Activated CD4-positive, alpha-beta T cell treated with anti-CD3 and anti-CD28 coated beads for 24 hours (primary cell): ENCODE results near the gene PRR15L.
A peak's percentile ranks its signal among the peaks of the same experiment; 100 is the strongest.

Experiments
- DNase-seq, 2 donors: peaks; one replicate each; pipeline ENCODE4 v3.0.0-alpha.2; 2020; ENCODE audit warnings: low read depth in 2 of 2

The PRR15L gene

DNA sequence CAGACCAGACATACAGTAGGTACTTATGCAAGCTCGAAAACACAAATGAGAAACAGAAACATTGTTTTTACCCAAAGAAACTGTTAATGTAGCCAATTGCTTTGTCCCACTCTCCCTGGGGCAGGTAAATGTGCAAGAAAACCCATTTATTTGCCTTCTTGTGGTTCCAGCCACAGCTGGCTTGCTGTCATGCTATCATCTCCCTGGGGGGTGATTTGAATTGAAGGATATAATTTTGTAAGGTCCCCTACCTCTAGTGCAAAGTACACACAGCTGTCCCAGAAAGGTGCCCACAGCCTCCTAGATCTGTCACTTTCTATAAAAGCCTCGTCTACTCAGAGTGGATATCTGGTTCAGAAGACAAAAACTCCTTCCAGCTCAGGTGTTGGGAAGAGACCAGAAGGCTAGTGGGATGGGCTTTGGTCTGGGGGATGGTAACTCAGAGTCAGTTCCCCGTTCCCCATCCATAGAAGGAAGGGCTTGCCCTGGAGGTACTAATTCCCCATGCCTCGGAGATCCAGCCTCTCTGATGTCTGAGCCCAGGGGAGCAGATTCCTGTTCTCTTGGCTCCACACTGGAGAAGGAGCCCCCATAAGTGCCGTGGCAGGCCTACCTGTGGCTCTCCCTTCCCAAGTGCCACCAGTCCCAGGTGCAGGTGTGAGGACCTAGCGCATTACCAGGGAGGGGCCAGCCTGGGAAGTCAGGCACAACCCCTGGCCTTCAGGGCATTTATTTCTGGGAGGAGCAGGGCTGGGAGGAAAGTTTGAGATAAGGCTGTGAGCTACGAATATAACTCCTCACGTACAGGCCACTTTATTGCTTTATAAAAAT is 2.4 kb upstream of the PRR15L start:
- DNase-seq, result no peak

DNA sequence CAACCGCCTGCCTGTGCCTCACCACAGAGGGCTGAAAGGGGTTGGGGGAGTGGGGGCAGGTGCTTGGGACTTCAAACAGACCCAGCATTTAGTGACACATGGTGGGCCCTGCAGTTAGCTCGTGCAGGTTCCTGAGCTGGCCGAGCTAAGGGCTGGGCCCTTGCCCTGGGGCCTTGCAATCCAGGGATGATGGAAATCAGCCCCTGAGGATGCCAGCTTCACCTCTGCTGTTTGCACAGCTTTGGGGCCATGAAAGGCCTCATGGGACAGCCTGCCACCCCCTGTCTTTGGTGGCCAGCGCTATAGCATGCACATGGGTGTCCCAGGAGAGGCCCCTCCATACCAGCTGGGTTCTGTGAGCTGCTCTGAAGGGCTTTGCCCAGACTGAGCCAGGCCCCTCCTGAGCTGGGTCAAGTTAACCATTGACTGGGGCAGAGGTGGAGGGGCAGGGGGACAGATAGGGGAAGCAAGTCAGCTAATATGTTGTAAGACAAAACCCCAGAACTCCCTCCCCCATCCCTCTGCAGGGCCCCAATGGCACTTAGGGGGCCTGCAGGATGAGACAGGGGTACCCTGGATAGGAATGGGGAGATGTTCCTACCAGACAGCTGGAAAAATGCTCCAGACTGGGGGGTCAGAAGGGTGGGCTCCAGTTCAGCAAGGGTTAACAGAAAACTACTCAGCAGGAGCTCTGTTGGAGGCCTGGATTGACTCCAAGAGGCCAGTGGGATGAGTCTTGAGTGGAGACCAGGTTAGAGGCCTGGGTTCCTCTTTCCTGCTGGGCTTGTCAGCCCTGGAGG is 692 bp downstream of the PRR15L start:
- no peak for DNase-seq

GRCh38 chr17:47955497-47956461 is 1.9 kb downstream of the PRR15L start:
- no peak for DNase-seq

- no peak for DNase-seq
These were observed 3.8 kb downstream of the PRR15L start for GRCh38 chr17:47953909-47954308.

DNA sequence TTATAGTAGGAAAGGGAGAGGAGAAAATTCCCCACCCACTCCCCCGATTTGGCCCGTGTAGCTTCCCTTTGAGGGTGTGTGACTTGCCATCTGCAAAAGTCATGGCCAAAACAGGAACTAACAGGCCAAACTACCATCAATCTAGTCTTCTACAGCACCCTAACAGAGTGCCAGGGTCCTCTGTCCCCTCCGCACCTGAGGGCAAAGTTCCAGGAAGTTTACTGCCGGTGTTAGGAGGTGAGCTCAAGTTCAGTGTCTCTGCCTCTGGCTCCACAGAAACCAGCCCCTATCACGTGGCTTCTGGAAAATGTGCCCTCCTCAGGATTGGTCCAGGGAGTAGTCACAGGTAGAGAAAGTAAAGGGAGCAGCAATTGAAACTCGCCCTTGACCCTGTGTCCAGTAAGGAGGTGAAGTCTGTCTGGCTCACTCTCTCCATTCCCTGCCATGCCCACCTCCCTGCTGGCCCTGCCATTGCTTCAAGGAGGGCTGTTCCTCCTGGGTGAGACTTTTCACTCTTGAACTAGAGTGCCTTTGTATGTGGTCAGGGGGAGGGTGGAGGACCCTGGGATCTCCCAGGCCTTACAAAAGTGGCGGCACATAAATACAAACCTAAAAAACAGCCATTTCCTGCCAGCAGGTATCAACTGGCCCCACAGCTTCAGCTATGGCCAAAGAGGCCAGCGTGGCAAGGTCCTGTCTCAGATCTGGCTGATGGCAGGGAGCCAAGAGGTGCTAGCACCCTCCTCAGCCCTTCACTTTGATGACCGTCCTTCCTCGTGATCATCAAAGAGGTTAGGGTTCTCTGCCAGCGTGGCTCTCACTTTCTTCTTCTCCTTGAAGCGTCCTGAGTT is 5.3 kb downstream of the PRR15L start:
- DNase-seq, result no peak

GRCh38 chr17:47950448-47950847 is 7.2 kb downstream of the PRR15L start:
- DNase-seq, result no peak

- no peak for DNase-seq
These were observed 7.7 kb downstream of the PRR15L start for GRCh38 chr17:47949946-47950345.

DNA sequence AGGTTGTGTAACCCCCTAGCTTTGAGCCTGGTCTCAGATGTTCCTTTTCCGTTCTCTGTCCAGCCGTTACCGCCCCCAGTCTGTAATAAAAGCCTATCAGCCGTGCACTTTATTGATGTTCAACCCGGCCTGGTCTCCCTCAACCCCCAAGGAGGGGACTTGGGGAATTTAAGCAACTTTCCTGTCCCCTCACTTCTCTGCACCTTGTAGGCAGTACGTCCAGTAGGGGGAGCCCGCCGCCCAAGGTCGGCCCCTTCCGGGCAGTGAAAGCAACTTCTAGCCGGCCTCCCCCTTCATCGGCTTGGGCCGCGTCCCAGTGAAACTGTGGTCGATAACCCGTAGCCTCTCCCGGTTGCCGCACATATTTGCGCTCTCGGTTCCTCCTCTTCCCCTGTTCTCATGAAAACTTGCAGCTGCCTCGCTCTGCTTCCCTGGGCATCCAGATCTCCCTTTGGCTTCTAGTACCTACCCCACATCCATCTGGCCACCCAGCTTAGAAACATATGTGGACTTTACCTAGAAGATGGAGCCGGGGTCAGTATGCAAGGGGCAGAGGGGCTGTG is 8.4 kb downstream of the PRR15L start:
- peak; percentile 74 to 83 for DNase-seq

DNA sequence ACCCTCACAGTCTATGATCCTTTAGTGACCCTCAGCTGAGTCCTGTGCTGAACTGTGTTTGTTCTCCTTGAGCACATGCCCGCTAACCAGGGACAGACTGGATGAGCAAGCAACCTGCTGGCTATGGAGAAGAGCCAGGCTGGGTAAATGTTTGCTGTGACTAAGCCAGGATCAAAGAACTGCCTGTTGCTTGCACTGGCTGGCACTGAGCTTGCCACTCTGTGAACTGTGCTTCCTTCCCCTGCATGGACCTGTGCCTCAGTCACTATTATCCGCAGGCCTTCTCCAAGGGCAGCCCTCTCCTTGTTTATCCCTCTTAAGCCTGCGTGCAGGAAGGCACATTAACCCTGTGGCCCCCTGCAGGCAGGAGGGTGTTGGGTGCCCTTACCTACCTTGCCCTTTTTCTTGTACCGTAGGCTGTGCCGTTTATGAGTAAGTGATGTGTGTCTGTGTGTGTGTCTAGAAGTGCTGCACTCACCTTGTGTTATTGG is 8.9 kb downstream of the PRR15L start:
- no peak for DNase-seq

DNA sequence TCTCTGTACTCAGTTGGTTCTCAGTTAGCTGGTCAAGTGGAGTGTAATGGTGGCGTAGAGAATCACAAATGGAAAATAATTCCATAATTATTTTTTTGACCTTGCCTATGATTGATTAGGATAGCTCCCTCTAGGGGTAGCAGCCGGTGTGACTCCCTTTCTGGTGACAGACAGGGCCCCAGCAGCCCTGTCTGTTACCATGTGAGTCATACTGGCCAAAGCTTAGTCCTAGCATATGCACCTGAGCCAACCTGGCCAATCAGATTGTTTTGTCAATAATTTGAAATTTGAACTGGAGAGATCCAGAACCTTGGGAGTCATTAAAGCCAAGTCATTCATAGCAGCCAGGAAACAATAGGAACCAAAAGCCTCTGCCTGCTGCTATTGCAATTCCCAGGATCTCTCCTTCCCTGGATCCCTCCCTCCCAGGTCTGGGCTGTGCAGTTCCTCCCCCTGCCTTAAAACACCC is 10.7 kb downstream of the PRR15L start:
- peak; percentile 68 to 79 for DNase-seq

DNA sequence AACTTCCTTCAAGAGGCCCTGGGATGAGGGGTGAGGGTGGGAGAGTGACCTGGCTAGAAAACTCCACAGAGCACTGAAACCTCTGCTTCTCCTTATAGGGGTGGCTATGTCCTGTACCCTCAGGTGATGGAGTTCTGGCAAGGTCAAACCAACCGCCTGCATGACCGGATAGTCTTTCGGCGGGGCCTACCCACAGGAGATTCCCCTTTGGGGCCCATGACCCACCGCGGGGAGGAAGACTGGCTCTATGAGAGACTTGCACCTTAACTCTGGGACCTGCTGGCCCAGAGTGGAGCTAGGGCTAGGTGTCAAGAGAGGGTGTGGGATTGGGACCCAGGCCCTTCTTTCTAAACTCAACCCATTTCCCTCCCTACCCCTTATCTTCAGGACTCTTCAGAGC is 11.2 kb downstream of the PRR15L start:
- no peak for DNase-seq

DNA sequence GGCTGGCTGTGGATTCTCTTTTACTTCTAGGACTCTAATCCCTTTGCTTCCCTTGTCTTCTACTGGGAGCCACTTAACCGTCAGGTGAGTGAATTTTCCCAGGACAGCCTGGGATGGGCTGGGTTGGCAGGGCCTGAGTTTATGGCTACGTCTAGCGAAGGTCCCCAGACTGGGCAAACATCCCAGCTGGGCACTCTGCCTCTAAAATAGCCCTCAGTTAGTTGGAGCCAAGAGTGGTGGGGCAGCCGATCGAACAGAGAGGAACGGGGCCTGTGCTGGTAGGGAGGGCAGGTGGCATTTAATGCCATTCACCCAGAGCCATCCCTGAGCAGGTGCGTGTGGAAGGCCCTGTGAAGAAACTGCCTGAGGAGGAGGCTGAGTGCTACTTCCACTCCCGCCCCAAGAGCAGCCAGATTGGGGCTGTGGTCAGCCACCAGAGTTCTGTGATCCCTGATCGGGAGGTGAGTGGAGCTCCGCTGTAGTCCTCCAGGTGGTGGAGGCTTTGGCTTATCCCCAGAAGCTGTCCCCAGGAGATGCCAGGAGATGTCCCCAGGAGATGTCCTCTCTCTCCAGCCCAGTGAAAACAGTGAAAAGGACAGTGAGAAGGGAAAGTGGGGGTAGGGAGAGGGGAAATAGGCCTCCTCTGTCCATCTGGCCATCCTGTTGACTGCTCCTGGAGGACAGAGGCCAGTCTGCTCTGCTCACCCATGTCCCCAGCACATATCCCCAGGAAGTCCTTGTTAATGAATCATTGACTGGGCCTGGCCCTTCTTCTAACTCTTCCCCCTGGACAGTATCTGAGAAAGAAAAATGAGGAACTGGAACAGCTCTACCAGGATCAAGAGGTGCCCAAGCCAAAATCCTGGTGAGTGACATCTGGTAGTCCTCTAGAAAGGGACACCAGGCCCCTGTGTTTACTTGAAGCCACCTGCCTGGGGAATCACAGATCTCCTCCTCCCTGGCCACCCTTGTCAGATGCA is 11.9 kb downstream of the PRR15L start:
- DNase-seq, result no peak

- no peak for DNase-seq
These were observed 12.6 kb downstream of the PRR15L start for GRCh38 chr17:47945080-47945479.

- DNase-seq, result no peak
These were observed 15.1 kb downstream of the PRR15L start for GRCh38 chr17:47942568-47942967.

DNA sequence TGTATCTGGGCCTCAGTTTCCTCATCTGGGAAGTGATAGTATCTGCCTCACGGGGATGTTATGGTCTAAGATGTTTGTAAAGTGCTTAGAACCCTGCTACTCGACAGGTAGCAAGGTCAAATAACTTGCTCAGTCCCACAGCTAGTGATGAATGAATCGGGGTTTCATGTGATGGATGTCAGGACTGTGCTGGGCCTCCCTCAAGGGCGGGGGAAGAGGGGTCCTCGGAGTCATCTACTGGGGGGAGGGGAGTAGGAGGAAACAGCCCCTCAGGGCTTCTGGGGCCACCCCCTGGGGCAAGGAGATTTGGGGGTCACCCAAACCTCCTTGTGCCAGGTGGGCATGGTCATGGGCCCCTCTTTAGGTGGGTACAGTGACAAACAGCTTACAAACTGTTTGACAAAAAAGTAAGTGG is 15.6 kb downstream of the PRR15L start:
- peak in 1 of 2 donors; percentile 3 for DNase-seq

- peak; percentile 88 to 92 for DNase-seq
These were observed 16.2 kb downstream of the PRR15L start, which contains the start of gene PNPO for GRCh38 chr17:47941246-47942095. Gene PNPO, plus strand, starts transcription at chr17:47941571. Its CDS starts 105 bp downstream, at chr17:47941676.

DNA sequence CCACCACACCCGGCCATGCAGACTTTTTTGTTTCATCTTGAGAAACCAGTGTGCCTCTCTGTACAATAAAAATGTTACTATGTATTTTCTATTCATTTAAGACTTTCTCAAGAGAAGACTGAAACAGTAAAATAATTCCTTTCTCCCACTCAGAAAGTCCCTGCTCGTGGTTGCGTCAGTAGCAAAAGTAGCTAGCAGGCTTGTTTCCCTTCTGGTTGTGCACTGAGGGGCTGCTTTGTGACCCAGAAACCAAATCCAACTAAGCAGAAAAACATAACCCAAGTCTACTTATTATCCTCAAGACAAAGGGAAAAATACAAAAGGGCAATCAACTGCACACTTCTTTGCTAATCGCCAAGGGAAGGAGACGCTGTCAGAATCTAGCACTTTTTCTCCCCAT is 19.7 kb downstream of the PRR15L start:
- no peak for DNase-seq

DNA sequence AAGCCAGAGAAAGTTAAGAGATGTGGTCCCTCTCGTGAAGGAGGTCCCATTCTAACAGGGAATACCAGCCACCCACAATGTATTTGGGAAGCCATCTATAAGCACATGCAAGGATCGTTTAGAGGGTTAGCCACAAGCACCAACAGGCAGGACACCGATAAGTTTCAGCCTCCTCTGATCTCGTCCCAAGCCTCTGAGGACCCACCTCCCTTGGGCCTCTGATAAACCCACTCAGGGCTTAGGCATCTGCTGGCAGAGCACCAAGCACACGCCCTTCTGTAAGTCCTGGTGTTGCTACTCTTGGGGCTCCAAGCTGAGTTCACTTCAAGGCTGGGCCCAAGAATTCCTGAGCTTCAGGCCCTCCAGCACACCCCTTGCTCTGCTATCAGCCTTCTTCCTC is 21.7 kb downstream of the PRR15L start:
- no peak for DNase-seq
